NCI-H526 treated with DMSO at 0.1 percent for 48 hours (cell line): ENCODE measurements around the gene SLC49A3.

Experiments
- DNase-seq: peaks from one replicate; lab custom pipeline; 2025; lab: John Stamatoyannopoulos, UW

Gene SLC49A3

DNA sequence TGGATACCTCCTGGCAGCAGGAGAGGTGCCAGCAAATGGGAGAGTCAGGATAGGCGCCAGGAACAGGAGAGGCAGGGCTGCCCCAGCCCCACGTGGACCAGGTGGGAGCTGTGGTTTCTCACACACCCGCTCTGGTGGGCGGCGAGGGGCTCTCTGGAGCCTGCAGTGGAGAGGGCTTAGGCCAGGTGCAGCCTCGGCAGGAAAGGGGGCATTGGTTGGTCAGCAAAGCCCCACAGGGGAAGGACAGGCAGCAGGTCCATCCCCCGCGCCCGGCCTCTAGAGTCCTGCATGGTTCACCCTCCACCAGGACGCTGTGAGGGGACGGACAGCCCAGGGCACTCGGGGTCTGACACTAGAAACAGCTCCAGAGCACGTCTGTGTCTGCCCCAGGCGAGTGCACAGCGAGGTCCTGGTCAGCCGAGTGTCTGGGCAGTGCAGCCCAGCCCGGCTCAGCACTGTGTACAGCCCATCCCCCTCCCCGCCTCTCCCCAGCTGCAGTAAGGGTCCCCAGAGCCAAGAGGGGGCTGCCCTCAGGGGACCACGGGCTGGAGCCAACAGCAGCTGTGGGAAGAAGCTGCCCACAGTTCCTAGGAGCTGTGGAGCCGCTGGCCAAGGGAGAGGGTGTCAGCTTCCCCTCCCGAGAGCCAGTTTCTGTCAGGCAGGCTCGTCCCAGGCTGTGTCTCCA, 23.1 kb downstream of the SLC49A3 start:
- no peak for DNase-seq

DNA sequence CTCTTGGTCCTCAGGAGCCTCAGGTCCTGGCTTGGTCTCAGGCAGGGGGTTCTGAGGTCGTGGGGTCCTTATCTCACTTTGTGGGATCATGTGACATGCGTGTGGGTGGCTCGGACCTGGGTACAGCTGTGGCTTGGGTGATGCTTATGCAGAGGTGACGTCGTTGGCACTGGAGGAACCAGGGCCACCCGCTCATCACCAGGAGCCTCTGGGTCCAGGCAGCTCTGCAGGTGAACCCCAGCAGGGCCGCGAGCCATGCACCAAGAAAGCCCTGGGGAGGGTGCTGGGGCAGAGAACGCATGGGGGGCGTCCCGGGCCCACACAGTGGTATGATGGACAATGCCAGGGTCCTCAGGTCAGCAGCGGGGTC, 23.6 kb downstream of the SLC49A3 start:
- no peak for DNase-seq

DNA sequence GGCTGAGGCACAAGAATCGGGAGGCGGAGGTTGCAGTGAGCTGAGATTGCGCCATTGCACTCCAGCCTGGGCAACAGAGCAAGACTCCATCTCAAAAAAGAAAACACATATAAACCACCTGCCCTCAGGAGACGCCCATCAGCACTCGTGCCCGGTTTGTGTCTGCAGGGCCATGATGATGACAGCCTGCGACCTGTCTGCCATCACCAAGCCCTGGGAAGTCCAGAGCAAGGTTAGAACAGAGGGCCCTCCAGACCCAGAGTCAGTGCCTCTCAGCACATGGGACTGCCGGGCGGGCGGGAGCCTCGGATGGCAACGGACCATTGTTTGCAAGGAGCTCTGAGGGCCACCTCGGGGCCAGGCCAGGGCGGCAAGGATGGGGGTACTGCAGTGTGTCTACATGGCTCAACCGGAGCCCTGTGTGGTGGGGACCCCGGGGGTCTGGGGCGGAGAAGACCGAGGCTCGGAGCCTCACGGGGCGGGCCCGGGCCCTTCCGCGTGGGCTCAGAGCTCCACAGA, 24.2 kb downstream of the SLC49A3 start:
- no peak for DNase-seq

DNA sequence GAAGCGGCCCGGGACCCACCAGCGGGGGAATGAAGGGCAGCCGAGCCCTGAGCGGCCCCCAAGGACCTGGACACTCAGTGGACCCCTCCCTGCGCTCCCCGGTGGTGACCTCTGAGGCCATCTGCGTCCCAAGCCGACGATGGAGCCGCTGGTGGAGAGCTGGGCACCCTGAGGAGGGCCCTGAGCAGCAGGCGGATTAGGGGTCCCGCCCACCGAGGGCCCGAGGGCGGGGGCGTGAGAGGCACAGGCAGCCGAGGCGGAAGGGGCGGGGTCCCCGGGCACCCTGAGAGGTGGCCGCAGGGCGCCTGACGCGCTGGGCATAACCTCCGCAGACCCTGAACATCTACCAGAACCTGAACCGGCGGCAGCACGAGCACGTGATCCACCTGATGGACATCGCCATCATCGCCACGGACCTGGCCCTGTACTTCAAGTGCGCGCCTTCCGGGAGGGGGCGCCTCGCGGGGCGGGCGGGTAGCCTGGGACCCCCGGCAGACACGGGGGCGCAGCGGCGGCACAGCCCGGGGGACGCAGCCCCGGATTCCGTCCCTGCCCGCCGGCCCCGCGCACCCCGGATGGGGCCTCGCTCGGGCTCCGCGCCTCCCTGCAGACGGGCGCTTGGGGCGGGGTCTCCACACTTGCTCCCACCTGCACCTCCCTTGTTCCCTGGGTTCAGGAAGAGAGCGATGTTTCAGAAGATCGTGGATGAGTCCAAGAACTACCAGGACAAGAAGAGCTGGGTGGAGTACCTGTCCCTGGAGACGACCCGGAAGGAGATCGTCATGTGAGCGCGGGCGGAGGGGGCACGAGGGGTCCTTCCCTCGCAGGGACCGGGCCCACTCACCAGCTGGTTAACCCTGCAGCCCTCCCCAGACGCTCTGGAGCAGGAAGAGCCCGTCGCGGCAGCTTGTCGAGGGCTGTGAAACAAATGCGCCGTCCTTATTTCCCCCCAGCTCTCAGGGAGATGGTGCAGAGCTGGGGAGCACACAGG, 25.2 kb downstream of the SLC49A3 start:
- DNase-seq: peak; percentile 24

DNA sequence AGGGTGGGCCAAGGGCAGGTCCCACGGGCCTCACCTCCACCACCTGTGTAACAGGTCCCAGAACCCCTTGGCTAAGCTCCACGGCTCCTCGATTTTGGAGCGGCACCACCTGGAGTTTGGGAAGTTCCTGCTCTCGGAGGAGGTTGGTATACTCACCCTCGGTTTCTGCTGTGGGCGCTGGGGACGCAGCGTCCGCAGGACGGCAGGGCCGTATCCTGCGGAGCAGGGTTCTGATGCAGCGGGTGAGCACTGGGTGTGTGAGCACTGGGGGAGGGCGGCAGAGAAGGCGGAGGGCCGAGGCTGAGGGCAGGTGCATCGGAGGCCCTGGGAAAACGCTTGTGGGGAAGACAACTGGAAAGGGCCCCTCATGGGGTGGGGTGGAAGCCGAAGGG, 25.9 kb downstream of the SLC49A3 start:
- no peak for DNase-seq

DNA sequence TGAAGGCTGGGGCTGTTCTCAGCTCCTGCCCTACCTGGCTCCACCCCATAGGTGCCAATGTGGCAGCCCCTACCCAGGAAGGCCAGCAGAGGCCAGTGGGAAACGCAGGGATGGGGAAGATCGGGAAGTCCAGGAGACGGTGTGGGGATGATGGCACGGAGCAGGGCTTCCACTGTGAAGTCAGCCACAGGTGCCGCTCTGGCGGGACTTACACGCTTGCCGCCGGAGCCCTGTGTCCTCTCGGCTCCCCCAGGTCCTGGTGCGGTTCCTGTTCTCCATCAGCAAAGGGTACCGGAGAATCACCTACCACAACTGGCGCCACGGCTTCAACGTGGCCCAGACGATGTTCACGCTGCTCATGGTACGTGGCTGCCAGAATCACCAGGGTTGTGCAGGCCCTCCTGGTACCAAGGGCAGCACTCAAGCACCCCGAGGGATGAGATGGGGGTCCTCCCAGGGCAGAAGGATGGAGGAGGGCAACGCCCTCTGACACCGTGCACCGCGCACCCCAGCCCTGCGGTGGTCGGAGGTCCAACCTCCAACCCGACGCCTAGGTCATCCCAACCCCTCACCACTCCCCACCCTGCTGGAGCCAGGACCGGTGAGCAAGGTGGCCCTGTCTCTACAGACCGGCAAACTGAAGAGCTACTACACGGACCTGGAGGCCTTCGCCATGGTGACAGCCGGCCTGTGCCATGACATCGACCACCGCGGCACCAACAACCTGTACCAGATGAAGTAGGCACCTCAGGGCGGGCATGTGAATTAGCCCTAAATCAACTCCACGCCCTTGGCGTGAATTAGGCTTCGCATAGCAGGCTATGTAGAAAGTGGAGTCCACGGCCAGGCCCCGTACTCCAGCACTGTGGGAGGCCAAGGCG, 26.8 kb downstream of the SLC49A3 start:
- DNase-seq: no peak

DNA sequence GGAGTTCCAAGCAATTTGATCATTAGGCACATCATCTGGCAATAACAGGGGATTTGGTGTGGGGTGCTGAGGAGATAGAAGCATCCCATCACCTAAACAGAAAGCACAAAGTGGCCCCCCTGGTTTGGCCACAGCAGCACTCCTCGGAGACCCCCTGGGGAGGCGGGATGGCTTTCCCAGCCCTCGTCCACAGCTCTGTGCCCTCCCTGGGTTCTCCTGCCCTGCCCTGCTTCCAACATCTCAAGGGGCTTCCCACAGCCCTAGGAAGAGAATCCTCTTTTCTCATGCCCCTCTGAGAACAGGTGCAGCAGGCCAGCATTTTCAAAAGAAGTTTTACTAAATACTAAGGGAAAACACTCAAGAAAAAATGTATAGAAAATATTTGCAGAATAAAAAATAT, 27.7 kb downstream of the SLC49A3 start:
- DNase-seq: no peak

DNA sequence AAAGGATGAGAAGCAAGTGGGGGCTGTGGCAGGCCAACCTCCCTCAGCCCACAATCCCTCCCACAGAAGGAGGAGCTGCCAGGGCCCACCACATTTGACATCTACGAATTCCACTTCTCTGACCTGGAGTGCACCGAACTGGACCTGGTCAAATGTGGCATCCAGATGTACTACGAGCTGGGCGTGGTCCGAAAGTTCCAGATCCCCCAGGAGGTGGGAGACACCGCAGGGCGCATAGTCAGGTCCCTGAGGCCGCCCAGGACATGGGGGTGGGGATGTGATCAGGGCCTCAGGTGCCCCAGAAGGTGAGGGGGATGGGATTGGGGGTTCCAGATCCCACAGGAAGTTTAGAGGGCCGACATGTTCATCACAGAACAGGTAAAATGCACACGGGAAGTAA, 28.6 kb downstream of the SLC49A3 start:
- DNase-seq: no peak

DNA sequence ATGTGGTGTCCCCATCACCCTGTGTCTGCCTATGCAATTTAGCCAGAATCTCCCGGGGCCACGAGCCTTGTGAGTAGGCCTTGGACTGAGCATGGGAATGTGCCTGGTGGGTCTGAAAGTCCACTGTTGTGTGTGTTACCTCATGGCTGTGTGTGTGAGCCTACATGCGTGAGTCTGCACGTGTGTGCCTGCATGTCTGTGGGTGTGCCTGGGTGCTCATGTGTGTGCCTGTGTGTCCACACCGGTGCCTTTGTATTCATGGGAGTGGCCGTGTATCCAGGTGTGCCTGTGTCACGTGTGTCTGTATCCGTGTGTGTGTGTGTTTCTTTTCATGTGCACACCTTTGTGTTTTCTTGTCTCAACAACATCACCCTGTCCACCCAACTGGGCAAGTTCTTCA, 29.1 kb downstream of the SLC49A3 start:
- DNase-seq: no peak

DNA sequence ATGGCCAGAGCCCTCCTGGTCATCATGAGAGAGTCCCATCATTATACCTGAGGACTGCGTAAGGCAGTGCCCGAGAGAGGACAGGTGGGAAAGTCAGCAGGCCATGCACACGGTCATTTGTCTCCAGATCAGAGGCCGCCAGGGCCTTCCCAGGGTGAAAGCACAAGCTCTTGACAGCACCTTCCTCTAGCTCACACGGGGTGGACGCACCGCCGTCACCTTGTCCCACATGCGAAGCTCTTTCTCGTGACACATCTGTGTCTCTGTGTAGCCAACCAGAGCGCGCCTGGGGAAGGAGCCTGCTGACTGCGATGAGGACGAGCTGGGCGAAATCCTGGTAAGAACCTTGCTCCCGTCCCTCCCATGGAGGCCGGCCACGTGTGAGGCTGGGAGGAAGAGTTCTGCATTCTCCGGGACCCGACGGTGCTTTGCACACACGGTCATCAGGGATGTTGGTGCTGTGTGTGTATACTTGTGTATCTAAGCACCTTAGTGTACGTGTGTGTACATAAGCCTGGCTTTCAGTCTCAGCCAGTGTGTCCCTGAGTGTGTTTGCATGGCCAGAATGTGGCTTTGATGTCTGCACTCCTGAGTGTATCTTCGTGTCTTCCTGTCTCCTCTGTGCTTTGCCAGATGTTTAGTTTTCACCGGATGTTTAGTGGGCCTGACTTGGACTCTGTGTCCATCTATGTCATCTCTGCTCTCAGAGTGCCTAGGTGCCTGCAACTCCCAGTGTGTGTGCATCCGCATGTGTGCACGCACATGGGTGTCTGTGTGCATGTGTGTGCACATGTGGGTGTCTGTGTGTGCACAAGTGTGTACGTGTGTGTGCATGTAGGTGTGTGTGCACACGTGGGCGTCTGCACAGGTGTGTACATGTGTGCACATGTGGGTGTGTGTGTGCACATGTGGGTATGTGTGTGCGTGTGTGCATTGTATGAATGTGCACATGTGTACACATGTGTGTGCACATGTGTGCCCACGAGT, 30.0 kb downstream of the SLC49A3 start:
- no peak for DNase-seq

DNA sequence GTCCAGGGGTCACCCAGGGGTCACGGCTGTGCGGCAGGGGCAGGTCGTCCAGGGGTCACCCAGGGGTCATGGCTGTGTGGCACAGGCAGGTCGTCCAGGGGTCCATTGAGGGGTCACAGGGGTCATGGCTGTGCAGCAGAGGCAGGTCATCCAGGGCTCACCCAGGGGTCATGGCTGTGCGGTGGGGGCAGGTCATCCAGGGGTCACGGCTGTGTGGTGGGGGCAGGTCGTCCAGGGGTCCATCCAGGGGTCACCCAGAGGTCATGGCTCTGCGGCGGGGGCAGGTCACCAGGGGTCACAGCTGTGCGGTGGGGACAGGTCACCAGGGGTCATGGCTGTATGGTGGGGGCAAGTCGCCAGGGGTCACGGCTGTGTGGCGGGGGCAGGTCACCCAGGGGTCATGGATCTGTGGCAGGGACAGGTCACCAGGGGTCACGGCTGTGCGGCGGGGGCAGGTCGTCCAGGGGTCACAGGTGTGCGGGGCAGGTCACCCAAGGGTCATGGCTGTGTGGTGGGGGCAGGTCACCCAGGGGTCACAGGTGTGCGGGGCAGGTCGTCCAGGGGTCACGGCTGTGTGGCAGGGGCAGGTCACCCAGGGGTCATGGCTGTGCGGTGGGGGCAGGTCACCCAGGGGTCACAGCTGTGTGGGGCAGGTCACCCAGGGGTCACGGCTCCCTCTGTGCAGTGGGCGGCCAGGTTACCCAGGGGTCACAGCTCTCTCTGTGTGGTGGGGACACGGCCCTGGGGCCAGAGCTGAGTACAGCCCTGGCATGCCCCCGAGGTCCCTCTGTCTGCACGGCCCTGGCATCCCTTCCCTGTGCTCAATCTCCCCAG, 30.9 kb downstream of the SLC49A3 start:
- DNase-seq: no peak

DNA sequence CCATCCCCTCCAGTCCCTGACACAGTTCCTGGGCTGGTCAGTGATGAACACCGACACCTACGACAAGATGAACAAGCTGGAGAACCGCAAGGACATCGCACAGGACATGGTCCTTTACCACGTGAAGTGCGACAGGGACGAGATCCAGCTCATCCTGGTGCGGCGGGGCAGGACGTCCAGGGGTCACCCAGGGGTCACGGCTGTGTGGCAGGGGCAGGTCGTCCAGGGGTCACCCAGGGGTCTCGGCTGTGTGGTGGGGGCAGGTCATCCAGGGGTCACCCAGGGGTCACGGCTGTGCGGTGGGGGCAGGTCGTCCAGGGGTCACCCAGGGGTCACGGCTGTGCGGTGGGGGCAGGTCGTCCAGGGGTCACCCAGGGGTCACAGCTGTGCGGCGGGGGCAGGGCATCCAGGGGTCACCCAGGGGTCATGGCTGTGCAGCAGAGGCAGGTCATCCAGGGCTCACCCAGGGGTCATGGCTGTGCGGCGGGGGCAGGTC, 31.6 kb downstream of the SLC49A3 start:
- DNase-seq: no peak

DNA sequence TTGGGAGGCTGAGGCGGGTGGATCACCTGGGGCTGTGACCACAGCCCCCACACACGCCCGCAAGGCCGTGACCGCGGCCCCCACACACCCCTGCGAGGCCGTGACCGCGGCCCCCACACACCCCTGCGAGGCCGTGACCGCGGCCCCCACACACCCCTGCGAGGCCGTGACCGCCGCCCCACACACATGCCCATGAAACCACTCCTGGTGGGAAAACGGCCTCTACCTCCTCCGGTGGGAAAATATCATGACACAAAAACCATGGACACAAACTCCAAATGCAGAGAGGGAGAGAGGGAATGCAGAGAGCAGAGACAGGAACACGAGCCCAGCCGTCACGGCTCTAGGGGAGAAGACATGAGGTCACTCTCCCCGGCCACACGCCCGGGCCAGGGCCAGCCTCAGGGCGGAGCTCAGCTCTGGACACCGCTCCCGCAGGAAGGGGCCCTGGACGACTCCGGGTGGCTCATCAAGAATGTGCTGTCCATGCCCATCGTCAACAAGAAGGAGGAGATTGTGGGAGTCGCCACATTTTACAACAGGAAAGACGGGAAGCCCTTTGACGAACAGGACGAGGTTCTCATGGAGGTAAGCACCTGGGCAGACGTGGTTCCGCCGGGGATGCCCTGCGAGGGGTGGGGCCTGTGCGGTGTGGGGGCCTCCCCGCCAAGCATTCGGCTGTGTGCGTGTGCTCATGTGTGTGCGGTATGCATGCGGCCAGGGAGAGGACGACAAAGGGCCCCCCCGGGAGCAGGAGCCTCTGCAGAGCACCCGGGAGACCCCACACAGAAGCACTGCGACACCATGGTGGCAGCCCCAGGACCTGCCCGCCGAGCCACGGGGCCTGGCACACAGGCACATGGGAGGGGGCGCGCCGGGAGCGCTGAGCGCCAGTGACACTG, 32.3 kb downstream of the SLC49A3 start:
- no peak for DNase-seq

DNA sequence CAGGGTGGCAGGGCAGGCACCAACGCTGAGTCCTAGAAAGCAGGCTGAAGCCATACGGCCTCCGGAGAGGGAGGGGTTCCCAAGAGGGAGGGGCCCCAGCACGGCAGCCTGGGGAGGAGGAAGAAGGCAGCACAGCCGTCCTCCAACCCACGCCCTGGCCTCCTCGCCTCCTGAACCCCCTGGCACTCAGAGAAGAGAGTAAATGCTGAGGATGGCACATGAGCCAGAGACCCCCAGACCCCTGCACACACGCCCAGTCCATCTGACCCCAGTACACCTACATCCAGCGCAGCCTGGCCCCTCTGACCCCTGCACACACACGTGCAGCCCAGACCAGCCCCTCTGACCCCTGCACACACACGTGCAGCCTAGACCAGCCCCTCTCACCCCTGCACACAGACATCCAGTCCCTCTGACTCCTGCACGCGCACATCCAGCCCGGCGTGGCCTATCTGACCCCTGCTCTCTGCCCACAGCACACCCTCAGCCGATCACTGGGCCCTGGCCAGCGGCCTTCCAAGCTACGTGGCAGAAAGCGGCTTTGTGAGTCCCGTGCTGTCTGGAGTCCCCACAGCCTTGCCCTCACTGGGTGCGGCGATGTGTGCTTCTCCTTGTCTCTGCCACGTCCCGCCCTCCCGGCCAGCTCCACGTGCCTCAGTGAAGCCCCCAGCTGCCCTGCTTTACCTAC, 33.3 kb downstream of the SLC49A3 start:
- DNase-seq: no peak

DNA sequence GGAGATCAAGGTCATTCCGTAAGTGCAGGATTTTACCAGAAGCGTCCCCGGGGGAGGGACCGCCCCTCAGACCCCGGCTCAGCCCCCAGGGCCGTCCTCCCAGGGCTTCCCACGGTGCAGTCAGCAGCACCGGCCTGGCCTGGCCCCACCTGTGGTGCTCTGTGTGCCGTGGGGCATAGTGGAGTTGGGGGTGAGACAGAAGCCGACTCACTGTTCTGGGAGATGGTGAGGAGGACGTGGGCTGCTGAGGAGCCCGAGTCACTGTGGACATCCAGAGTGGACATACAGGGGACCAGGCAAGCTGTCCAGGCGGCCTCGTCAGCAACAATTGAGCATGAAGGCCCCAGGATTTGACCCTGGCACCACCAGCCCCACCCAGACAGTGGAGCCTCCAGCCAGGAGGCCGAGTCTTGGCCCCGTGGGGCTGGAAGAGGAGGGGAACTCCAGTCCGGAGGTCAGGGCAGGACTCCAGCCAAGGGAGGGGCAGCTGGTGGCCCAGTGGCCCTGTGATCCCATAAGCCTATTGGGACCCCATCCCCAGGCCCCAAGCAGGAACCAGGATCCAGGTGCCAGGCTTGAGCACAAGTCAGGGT, 34.0 kb downstream of the SLC49A3 start:
- no peak for DNase-seq

DNA sequence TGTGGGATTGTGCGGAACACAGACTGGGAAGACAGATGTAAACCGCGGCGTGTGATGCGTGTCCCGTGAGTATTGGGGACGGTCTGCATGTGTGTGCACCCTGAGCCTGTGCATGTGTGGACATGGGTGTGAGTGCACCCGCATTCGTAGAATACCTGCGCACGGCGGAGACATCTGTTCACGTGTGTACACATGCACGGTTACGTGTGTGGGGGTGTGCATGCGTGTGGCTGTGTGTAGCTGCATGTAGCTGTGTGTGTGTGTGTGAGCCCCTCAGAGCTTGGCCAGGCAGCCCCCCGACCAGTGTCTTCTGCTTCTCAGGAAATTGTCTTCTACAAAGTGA, 34.5 kb downstream of the SLC49A3 start:
- DNase-seq: no peak

DNA sequence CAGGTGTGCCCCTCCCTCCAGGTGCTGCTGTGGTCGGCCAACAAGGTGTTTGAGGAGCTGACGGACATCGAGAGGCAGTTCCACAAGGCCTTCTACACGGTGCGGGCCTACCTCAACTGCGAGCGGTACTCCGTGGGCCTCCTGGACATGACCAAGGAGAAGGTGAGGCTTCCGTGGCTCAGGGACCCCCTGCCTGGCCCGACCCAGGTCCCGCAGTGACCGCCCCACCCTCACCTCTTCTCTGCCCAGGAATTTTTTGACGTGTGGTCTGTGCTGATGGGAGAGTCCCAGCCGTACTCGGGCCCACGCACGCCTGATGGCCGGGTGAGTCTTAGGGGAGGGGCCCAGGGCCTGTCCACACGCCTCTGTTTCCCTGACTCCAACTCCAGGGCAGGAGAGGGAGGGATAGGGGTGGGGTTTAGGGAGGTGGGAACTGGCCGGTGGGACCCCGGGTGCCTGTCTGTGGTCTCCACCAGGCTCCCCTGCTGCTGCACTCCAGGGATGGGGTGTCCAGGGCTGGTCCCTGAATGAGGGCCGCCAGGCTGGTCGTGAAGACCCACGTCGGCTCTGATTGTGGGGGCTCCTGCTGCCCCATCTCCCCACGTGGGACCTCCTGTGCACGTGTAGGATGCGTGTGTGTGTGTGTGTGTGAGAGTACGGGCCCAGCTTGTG, 35.0 kb downstream of the SLC49A3 start:
- DNase-seq: no peak
